Motor neuron (in vitro differentiated cells): Measurements from ENCODE around the gene ZFP90. TPM values are rescaled to one million over a fixed set of nuclear protein-coding genes. Genes with fewer than 3 reads are reported as not detected.
"Not testable (repeated sequence)": the region's sequence is repeated elsewhere in the genome, so short reads cannot be mapped to it uniquely, and the experiment has no call there.

Source experiments
- ATAC-seq, 8 experiments: fragments of 200-7000 bp; cut with Tn5 transposase; replicated peaks in 6 of 8; 2 replicates each; pipeline ENCODE4 v1.8.0; 2021; ENCODE audit warnings: mild to moderate bottlenecking in 8 of 8, moderate library complexity in 8 of 8
- H3K27ac ChIP-seq, 2 donors: fragments of 250-450 bp; sonication (Bioruptor Pico); 2 replicates each; pipeline ENCODE4 v1.9.0; 2021; ENCODE audit warnings: antibody characterized with exemption in 2 of 2, mild to moderate bottlenecking in 2 of 2, moderate library complexity in 1 of 2
- H3K4me1 ChIP-seq, 2 donors: fragments of 250-450 bp; sonication (Bioruptor Pico); replicated peaks in 1 of 2; 2 replicates each; pipeline ENCODE4 v1.6.1; 2021; ENCODE audit warnings: antibody characterized with exemption in 2 of 2, mild to moderate bottlenecking in 2 of 2, moderate library complexity in 1 of 2
- H3K4me3 ChIP-seq, 5 donors: fragments of 250-450 bp; sonication (Bioruptor Pico); 2 replicates each; pipeline ENCODE4 v1.9.0; 2021; ENCODE audit warnings: antibody characterized with exemption in 5 of 5, mild to moderate bottlenecking in 5 of 5, moderate library complexity in 4 of 5
- WGBS, 10 experiments: fragments of 450-650 bp; shearing (Covaris generic); methylation state at CpG; one replicate each; pipeline ENCODE4 v1.0.0; 2022; 5-methylcytosine and 5-hydroxymethylcytosine counted together
- in situ Hi-C, 9 experiments: fragments of 400-800 bp; cut with MboI; loops; one replicate each; pipeline ENCODE4 v1.15.0; 2021; ENCODE audit warnings: low sequenced_read_pairs in 9 of 9, low pct_unique_long_range_greater_than_20kb in 2 of 9; ENCODE audit not compliant: unreplicated experiment in 9 of 9
- total RNA-seq, 8 experiments: library from RNA; unstranded; fragments of 300-600 nt; gene quantifications; 2 replicates each; pipeline versions ENCODE4 v1.2.3 to v1.2.4, GENCODE V29; 2022

ZFP90 gene
- 10 to 100 TPM in 7 of 8 experiments, 1 to 10 TPM in 1; 2.2 to 53.2 (median 43.8) TPM for total RNA-seq

DNA sequence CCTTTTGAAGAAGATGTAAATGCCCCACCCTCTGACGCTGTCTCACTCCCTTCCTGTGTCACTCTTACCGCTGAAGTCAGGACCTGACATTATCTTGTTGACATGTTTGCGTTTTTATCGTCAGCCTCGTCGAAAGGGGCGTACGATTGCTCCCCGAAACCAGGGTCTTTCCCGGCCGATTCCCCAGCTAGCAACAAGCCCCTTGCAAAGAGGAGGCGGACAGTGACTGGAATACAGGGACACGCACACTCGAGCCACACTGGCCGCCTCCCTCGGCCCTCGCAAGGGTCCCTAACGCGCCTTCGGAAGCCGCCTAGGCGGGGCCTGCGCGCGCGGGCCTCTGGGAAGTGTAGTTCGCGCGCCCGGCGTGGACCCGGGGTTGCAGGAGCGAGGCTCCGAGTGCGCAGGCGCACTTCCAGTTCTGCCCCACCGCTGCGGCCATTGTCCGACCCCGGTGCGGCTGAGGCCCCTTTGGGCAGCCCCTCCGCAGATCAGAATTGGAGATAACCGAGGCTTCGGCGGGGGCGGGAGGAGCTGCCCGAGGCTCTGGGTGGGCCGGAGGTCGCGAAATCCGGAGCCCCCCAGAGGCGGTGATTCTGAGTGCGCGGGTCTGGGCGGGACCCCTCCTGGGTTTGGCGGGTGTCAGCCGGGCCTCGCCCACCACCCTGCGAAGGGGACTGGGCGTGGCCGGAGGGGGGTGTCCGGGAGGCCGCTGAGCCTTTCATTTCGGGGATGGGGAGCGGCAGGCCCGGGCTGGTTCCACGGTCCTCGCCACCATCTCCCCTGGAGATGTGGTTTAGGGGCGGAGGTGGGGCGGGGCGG lies at the start of gene ZFP90:
Gene ZFP90, plus strand, starts transcription at position 412 of the 822 bp plus-strand sequence. CDS start 502 bp downstream, outside the sequence.
- WGBS, 10 experiments: 0 to 40% (median 10%) methylated on average over 1 to 21 of the region's 71 CpGs; no CpG with 5 or more reads in 2 of the 10 experiments
- H3K4me1 ChIP-seq: no peaks in the 10 kb centered on the region
- peak within 1 kb of the TSS; percentile 88 to 89 for H3K27ac ChIP-seq
- in situ Hi-C loops: loop anchor here in 2 of 9 experiments (25.0 kb wide), 1 partner anchor 573 kb away; the partner anchor contains the start of gene HAS3 (in 2 of the 2)
- H3K4me3 ChIP-seq: peak within 1 kb of the TSS; percentile 68 to 96 (median 91)
- peak; percentile 84 to 98 (median 96) for ATAC-seq

DNA sequence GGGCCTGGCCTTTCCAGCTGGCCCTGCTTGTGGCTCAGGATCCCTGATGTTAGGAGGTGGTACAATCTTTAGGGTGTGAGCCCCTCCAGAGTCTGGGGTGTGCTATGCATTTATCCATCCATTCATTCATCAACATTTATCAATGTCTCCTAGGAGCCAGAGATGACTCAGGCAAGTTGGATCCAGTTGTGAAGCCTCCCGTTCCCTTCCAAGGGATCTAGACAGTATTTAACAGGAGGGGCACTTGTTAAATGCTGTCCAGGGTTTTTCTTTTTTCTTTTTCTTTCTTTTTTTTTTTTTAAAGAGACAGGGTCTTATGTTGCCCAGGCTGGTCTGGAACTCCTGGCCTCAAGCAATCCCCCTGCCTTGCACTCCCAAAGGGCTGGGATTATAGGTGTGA lies 48.7 kb upstream of the ZFP90 start:
- peak in 2 of 8 experiments; percentile 21 to 22 for ATAC-seq
- Histone ChIP-seq H3K27ac (no peak overlapping the region), H3K4me3 (no peak overlapping the region), H3K4me1 (peaks cover 31 to 47% of the 10 kb centered on the region in 2 donors)
- WGBS, 10 experiments: 33 to 100% (median 76%) methylated on average over 1 of the region's 1 CpG; no CpG with 5 or more reads in 4 of the 10 experiments
- in situ Hi-C loops: no loop called here

DNA sequence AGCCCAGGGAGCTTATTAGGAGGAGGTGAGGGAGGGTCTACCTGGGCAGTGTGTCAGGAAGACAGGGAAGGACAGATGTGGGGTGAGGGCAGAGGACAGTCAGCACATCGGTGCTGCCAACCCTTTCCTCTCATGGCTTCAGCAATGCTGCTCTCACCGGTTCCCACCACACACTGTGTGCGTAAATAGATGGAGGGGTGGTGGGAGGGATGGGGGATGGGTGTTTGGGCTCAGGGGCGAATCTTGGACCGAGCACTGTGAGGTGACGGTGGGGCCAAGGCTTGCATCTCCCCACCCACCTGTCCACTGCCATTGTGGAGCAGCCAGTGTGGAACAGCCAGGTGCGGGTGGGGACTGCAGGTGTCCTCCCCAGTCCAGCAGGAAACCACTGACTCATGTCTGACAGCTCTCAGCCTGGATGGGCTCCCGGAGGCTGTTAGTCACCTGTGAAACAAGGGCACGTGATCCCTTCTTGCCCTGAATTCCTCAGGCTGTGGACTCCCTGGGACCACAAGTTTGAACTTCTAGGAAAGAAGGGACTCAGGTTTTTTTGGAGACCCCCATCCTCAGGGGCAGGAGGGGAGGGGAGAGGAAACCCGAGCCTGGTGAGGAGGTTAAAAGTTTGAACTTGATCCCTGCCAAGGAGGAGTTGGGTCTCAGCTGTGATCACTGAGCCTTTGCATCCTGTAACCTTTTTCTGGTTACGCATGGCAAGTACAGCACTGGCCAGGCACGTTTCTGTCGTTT lies 48.1 kb upstream of the ZFP90 start:
- H3K27ac ChIP-seq: no peak overlapping the region
- in situ Hi-C loops: no loop called here
- peaks cover 31 to 47% of the 10 kb centered on the region in 2 donors for H3K4me1 ChIP-seq
- peak in 4 of 8 experiments; percentile 3 to 53 (median 42) for ATAC-seq
- H3K4me3 ChIP-seq: no peak overlapping the region
- WGBS, 10 experiments: 0 to 51% (median 43%) methylated on average over 1 to 4 of the region's 13 CpGs; no CpG with 5 or more reads in 6 of the 10 experiments

DNA sequence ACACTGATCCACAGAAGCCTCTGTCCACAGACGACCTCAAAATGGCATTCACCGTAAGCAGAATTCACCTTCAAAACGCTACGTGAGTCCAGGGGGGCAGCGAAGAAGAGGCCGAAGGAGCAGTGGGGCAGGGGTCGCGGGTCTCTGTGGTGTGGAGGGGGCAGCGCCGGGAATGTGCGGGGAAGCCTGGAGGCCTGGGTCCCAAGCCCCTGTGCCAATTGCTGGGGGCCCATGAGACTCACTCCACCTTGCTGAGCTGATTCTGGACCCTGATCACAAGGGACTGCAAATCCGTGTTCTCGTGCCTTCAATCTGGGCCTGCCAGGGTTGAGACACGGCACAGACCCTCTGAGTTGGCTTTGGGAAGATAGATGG lies 47.5 kb upstream of the ZFP90 start:
- Histone ChIP-seq H3K4me3 (no peak overlapping the region), H3K27ac (no peak overlapping the region), H3K4me1 (peaks cover 26 to 43% of the 10 kb centered on the region in 2 donors)
- WGBS, 10 experiments: 65 to 95% (median 82%) methylated on average over 1 to 5 of the region's 14 CpGs; no CpG with 5 or more reads in 5 of the 10 experiments
- no peak for ATAC-seq
- in situ Hi-C loops: no loop called here

GRCh38 chr16:68492151-68492542 lies 46.9 kb upstream of the ZFP90 start:
- H3K27ac ChIP-seq: no peak overlapping the region
- in situ Hi-C loops: no loop called here
- ATAC-seq: no peak
- no peak overlapping the region for H3K4me3 ChIP-seq
- 38 to 94% (median 76%) methylated on average over 3 to 6 of the region's 11 CpGs; no CpG with 5 or more reads in 5 of the 10 experiments for WGBS, 10 experiments
- H3K4me1 ChIP-seq: peaks cover 21 to 37% of the 10 kb centered on the region in 2 donors

DNA sequence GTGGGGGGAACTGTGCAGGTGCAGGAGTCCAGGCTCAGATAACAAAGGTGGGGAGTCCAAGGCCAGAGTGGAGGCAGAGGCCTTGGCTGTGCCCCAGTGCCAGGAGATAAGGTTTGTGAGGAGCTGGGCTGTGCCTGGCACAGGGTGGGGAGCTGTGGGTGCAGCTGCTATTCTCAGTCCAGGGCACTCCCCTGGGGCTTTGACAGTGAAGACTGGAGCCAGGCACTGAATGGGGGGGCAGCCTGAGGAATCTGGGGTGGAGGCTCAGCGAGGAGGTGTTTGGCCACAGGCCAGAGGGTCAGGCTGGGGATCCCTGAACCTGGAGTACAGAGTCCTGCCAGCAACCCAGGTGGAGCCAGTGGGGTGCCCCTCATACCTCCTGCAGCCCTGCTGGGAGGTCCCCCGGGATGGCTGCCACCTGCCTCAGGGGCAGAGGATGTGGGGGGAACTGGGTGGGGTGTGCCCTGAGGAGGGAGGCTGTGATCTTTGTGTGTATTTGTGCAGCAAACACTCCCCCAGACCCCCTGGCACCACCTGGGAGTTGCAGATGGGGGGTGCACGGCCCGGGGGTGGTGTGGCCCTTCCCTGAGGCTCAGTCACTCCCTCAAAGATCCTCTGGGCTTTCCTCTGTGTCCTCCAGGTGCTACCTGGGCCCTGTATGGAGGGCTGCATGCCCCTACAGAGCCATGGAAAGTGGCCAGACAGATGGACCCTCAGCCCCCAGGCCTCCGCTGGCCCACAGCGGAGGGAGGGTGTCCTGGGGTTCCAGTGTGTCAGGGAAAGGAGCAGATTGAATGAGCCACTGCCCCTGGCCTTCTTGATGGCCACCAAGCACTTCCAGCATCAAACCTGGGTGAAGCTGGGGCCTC lies 46.3 kb upstream of the ZFP90 start:
- 80% methylated on average over 2 of the region's 6 CpGs; no CpG with 5 or more reads in 9 of the 10 experiments for WGBS, 10 experiments
- Histone ChIP-seq H3K27ac (no peak overlapping the region), H3K4me1 (peaks cover 14 to 30% of the 10 kb centered on the region in 2 donors), H3K4me3 (no peak overlapping the region)
- no peak for ATAC-seq
- in situ Hi-C loops: no loop called here

GRCh38 chr16:68493412-68494070 lies 45.5 kb upstream of the ZFP90 start:
- Histone ChIP-seq H3K27ac (no peak overlapping the region), H3K4me1 (peaks cover 7 to 23% of the 10 kb centered on the region in 2 donors), H3K4me3 (no peak overlapping the region)
- in situ Hi-C loops: no loop called here
- ATAC-seq: no peak
- WGBS, 10 experiments: 38 to 100% (median 100%) methylated on average over 1 of the region's 5 CpGs; no CpG with 5 or more reads in 6 of the 10 experiments

DNA sequence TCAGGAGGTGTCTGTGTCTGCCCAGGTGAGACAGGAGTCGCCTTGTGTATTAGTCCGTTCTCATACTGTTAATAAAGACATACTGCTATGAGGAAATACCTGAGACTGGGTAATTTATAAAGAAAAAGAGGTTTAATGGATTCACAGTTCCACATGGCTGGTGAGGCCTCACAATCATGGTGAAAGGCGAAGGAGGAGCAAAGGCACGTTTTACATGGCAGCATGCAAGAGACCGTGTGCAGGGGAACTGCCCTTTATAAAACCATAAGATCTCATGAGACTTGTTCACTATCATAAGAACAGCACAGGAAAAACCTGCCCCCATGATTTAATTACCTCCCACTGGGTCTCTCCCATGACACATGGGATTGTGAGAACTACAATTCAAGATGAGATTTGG lies 44.8 kb upstream of the ZFP90 start:
- in situ Hi-C loops, ATAC-seq, H3K27ac ChIP-seq, H3K4me3 ChIP-seq: not testable (repeated sequence)
- 17 to 100% (median 68%) methylated on average over 1 to 4 of the region's 5 CpGs; no CpG with 5 or more reads in 3 of the 10 experiments for WGBS, 10 experiments
- peaks cover 0 to 16% of the 10 kb centered on the region in 2 donors for H3K4me1 ChIP-seq

DNA sequence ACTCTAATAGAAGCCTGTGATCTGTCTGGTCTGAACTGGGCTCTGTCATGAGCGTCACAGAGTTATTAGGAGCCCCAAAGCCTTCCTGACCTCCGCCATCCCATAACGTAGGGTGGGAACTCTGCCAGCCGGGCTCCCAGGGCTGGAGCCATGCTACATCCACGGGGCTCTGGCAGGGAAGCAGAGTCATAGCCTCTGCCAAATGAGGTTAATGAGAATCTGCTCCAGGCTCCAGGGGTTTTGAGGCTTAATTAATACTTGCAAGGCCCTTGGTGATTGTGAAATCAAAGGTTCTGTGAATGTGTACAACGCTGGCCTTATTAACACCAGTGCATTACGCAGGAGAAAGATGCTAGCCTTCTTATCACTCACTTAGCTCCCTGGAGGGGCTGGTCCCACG lies 42.4 kb upstream of the ZFP90 start:
- in situ Hi-C loops: no loop called here
- 25 to 90% (median 69%) methylated on average over 1 to 7 of the region's 8 CpGs; no CpG with 5 or more reads in 2 of the 10 experiments for WGBS, 10 experiments
- ATAC-seq: no peak

DNA sequence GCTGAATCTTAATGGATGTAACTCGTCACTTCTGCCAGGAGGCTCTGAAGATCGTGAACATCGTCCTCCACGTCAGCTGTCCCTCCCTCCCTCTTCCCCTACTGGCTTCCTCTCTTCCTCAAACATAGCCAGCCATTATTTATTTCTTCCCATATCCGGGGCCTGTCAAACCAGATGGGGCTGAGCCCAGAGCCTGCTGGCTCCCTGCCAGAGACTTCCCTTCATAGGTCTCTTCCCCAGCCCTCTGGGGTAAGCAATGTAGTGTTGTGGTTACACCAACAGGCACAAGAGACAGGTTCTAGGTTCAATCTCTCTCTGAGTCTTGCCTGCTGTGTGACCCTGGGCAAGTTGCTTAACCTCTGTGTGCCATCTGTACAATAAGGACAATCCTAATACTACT lies 40.1 kb upstream of the ZFP90 start:
- Histone ChIP-seq H3K27ac (no peak overlapping the region), H3K4me3 (no peak overlapping the region), H3K4me1 (no peaks in the 10 kb centered on the region)
- WGBS, 10 experiments: 0 to 85% (median 54%) methylated on average over 1 to 4 of the region's 5 CpGs; no CpG with 5 or more reads in 3 of the 10 experiments
- ATAC-seq: peak in 5 of 8 experiments; percentile 17 to 70 (median 48)
- in situ Hi-C loops: no loop called here

More for the DNA sequence above, 42.4 kb upstream of the ZFP90 start:
- Histone ChIP-seq H3K4me3 (no peak overlapping the region), H3K27ac (no peak overlapping the region), H3K4me1 (no peaks in the 10 kb centered on the region)

DNA sequence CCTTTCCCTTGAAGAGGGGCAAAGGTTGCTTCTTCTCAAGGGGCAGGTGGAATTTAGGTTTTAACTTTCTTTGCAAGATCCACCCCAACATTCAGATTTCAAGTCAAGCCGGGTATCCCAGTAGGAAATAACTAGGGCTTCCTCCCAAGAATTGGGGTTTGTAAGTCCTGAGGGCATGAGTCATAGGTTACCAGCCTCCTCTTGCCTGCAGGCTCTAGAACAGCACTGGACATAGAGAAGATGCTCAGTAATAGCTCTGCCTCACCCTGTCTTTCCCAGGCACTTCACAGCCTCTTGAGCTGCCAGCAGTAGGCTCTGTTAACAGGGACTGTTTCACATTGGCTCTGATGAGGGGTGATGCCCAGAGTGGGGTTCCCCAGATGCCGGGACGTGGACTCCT lies 35.8 kb upstream of the ZFP90 start:
- WGBS, 10 experiments: 20 to 92% (median 79%) methylated on average over 1 to 3 of the region's 3 CpGs; no CpG with 5 or more reads in 2 of the 10 experiments
- H3K4me3 ChIP-seq: no peak overlapping the region
- no peak for ATAC-seq
- no peaks in the 10 kb centered on the region for H3K4me1 ChIP-seq
- no peak overlapping the region for H3K27ac ChIP-seq
- in situ Hi-C loops: loop anchor here in 3 of 9 experiments (10.0 to 25.0 kb wide), 2 partner anchors 109 to 116 kb away; no protein-coding TSS in a partner anchor

DNA sequence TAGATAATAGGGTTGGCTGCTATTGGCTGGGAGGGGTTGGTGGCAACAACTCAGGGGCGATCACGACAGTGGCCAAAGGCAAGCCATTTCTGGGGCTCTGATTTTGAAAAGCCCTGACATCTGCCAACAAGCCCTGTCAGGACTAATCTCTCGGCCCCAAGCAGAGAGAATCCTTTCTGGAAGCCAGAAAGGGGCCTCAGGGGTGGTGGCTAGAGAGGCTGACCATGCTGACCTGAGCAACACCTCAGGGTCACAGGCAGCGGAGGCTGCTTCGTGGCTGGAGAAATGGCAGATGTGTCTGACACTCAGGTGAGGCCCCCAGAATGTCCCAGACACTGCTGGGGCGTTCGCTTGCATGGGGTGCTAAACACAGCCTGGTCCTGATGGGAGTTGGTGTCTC lies 35.0 kb upstream of the ZFP90 start:
- 73% methylated on average over 4 of the region's 7 CpGs; no CpG with 5 or more reads in 9 of the 10 experiments for WGBS, 10 experiments
- no peak overlapping the region for H3K4me3 ChIP-seq
- H3K27ac ChIP-seq: no peak overlapping the region
- no peak for ATAC-seq
- in situ Hi-C loops: loop anchor here in 3 of 9 experiments (10.0 to 25.0 kb wide), 2 partner anchors 109 to 117 kb away; no protein-coding TSS in a partner anchor
- no peaks in the 10 kb centered on the region for H3K4me1 ChIP-seq
